ENCODE measurements around the gene PRAF2. TPM values are rescaled to one million over a fixed set of nuclear protein-coding genes. Genes with fewer than 3 reads are reported as not detected.

Gene PRAF2
- total RNA-seq, 1 donor from 2014 or later = 5.4 TPM

- DNase-seq (ENCODE audit: low spot score) = peak; percentile 97
- peak; percentile 82 for ATAC-seq
These were observed 30.4 kb downstream of the PRAF2 start, which contains the start of gene TFE3 for GRCh38 chrX:49043220-49043986. TFE3 (minus strand) TSS chrX:49043357; CDS start chrX:49043226, 131 bp downstream.

- DNase-seq (ENCODE audit: low spot score) (peak; percentile 48), ATAC-seq (no peak)
These were observed 31.1 kb downstream of the PRAF2 start for GRCh38 chrX:49042581-49043219.

GRCh38 chrX:49041744-49042580 is 31.8 kb downstream of the PRAF2 start:
- ATAC-seq (no peak), DNase-seq (ENCODE audit: low spot score) (no peak)

- ATAC-seq (no peak), DNase-seq (ENCODE audit: low spot score) (no peak)
These were observed 33.3 kb downstream of the PRAF2 start for GRCh38 chrX:49040376-49040955.

- ATAC-seq = peak; percentile 23
These were observed 34.0 kb downstream of the PRAF2 start for GRCh38 chrX:49039598-49040375.

GRCh38 chrX:49037883-49038475 is 35.8 kb downstream of the PRAF2 start:
- DNase-seq (ENCODE audit: low spot score) (no peak), ATAC-seq (no peak)

More at GRCh38 chrX:49039598-49040375, 34.0 kb downstream of the PRAF2 start:
- DNase-seq (ENCODE audit: low spot score) = peak; percentile 64

- no peak for DNase-seq (ENCODE audit: low spot score)
- ATAC-seq = no peak
These were observed 43.5 kb downstream of the PRAF2 start for GRCh38 chrX:49030283-49030682.

- ATAC-seq (peak; percentile 29), DNase-seq (ENCODE audit: low spot score) (no peak)
These were observed 43.9 kb downstream of the PRAF2 start for GRCh38 chrX:49029876-49030275.

Other genes starting within 250 kb of the PRAF2 start
- gene ERAS, start 247.5 kb downstream of the PRAF2 start, total RNA-seq = not detected
- 0.23 TPM for gene PCSK1N, start 238.4 kb downstream of the PRAF2 start, total RNA-seq
- gene TIMM17B, start 176.2 kb downstream of the PRAF2 start, total RNA-seq = 22.8 TPM
- 31.3 TPM for gene PQBP1, start 176.1 kb downstream of the PRAF2 start, total RNA-seq
- gene SLC35A2, start 162.4 kb downstream of the PRAF2 start, total RNA-seq = 18.7 TPM
- 3.8 TPM for gene PIM2, start 155.0 kb downstream of the PRAF2 start, total RNA-seq
- gene OTUD5, start 116.4 kb downstream of the PRAF2 start, total RNA-seq = 21.8 TPM
- gene KCND1, start 102.2 kb downstream of the PRAF2 start, total RNA-seq = 0.68 TPM
- gene GRIPAP1, start 71.7 kb downstream of the PRAF2 start, total RNA-seq = 22.7 TPM
- gene TFE3, start 30.6 kb downstream of the PRAF2 start, total RNA-seq = 16.8 TPM
- gene CCDC120, start 15.0 kb downstream of the PRAF2 start, total RNA-seq = 4.7 TPM
- 49.4 TPM for gene WDR45, start 5.9 kb upstream of the PRAF2 start, total RNA-seq
- gene GPKOW, start 49.7 kb upstream of the PRAF2 start, total RNA-seq = 11.5 TPM
- gene MAGIX, start 88.8 kb upstream of the PRAF2 start, total RNA-seq = 27.7 TPM
- gene PLP2, start 97.9 kb upstream of the PRAF2 start, total RNA-seq = 11.7 TPM
- 4.5 TPM for gene PRICKLE3, start 112.4 kb upstream of the PRAF2 start, total RNA-seq
- 0.10 TPM for gene SYP, start 126.2 kb upstream of the PRAF2 start, total RNA-seq
- not detected for gene CACNA1F, start 159.3 kb upstream of the PRAF2 start, total RNA-seq
- gene CCDC22, start 161.5 kb upstream of the PRAF2 start, total RNA-seq = 9.5 TPM
- gene FOXP3, start 190.7 kb upstream of the PRAF2 start, total RNA-seq = 0.65 TPM
- 4.2 TPM for gene PPP1R3F, start 195.8 kb upstream of the PRAF2 start, total RNA-seq
- not detected for gene GAGE10, start 229.6 kb upstream of the PRAF2 start, total RNA-seq
- gene GAGE12J, start 248.0 kb upstream of the PRAF2 start, total RNA-seq = 0.73 TPM

Measured in left lobe of liver (tissue), 2 donors.